GM13976 (cell line): ENCODE results near the gene LRRC26.

ENCODE experiments used
- DNase-seq: peaks from one replicate; pipeline ENCODE4 v3.0.0; 2012; ENCODE audit warnings: low spot score
- in situ Hi-C: fragments of 300-500 bp; cut with MboI; formaldehyde crosslinking; loops from one replicate; pipeline ENCODE4 v1.12.0; 2022; ENCODE audit warnings: low sequenced_read_pairs, mixed read lengths, inconsistent platforms; ENCODE audit not compliant: unreplicated experiment
- TF ChIP-seq, protein P1 (sequence below): IDR thresholded peaks from 2 replicates; pipeline ENCODE4 v1.5.1; 2012; ENCODE audit warnings: borderline replicate concordance, mild to moderate bottlenecking; ENCODE audit not compliant: insufficient read depth; ENCODE audit errors: extremely low read depth, missing control alignments, control extremely low read depth

Gene LRRC26

GRCh38 chr9:137178939-137179630 lies 9.2 kb upstream of the LRRC26 start:
- no peak for DNase-seq
- in situ Hi-C loops = no loop called here
- TF ChIP-seq, protein P1, sequence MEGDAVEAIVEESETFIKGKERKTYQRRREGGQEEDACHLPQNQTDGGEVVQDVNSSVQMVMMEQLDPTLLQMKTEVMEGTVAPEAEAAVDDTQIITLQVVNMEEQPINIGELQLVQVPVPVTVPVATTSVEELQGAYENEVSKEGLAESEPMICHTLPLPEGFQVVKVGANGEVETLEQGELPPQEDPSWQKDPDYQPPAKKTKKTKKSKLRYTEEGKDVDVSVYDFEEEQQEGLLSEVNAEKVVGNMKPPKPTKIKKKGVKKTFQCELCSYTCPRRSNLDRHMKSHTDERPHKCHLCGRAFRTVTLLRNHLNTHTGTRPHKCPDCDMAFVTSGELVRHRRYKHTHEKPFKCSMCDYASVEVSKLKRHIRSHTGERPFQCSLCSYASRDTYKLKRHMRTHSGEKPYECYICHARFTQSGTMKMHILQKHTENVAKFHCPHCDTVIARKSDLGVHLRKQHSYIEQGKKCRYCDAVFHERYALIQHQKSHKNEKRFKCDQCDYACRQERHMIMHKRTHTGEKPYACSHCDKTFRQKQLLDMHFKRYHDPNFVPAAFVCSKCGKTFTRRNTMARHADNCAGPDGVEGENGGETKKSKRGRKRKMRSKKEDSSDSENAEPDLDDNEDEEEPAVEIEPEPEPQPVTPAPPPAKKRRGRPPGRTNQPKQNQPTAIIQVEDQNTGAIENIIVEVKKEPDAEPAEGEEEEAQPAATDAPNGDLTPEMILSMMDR = no peak

DNA sequence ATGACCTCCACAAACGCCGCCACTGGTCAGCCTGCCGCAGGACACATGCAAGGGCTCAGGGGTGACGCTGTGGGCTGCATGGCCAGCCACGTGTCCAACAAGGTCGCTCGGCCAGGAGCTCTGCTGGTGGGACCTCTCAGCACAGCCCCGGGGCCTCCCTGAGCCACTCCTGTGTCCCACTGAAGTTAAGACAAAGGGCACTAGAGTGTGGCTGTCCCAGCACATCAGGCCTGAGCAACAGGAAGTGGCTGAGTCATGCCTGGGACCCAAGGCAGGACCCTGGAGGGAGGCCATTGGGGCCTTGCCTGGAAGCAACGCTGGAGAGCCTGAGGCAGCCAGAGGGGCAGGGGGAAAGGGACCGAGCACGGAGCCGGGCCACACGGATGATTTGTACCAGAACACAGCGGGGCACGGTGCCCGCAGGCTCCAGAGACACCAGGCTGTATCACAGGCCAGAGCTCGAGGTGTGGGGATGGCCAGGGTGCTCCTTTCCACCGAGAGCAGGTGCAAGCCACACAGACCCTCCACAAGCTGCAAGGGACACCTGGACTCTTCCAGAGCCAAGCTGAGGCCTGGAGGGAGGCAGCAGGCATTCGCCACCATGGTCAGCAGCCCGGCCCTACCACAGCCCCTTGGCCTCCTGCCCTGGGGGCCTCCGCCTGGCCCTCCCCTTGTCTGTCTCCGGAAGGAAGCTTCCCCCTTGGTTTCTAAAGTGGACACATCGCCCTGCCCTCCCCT lies 8.5 kb upstream of the LRRC26 start:
- TF ChIP-seq, protein P1 = no peak
- in situ Hi-C loops = no loop called here
- no peak for DNase-seq

- TF ChIP-seq, protein P1 = peak; percentile 48
- peak; percentile 76 for DNase-seq
- in situ Hi-C loops = no loop called here
These were observed 6.7 kb upstream of the LRRC26 start for GRCh38 chr9:137176302-137177182.

GRCh38 chr9:137175345-137175961 lies 5.6 kb upstream of the LRRC26 start:
- peak; percentile 69 for DNase-seq
- TF ChIP-seq, protein P1 = peak; percentile 54
- in situ Hi-C loops = no loop called here

DNA sequence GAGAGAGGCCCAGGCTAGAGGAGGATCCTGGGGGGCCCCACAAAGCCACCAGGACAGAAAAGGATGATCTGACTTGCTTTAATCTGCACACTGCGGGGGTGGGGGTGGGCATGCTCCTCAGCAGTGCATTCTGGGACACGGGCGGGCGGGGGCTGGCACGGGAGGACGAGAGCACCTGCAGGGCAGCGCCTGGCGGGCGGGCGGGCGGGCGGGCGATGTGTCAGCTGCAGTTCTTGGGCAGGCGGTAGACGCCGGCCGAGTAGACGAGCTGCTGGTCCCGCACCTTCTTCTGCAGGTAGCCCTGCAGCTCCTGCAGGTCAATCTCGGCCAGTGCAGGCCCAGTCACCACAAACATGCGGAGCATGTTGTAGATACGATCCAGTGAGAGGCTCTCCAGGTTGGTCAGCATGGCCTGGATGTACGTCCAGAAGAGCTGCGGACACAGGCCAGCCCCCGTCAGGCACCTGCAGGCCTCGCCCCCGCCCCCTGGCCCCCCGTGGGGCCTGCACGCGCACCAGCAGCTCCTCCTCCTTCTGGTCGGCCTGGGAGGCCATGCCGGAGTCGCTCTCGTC lies 5.0 kb upstream of the LRRC26 start:
- in situ Hi-C loops = no loop called here
- TF ChIP-seq, protein P1 = no peak
- DNase-seq = no peak
